GM18951 (cell line): ENCODE measurements around the gene NAA40.
A peak's percentile ranks its signal among the peaks of the same experiment; 100 is the strongest.
"Not testable (repeated sequence)": the region's sequence is repeated elsewhere in the genome, so short reads cannot be mapped to it uniquely, and the experiment has no call there.

Source experiments
- POLR2A ChIP-seq: IDR thresholded peaks from 4 replicates; pipeline ENCODE4 v1.6.1; 2011; ENCODE audit warnings: mild to moderate bottlenecking; ENCODE audit not compliant: insufficient read length, insufficient read depth; ENCODE audit errors: extremely low read depth
- in situ Hi-C: fragments of 300-500 bp; cut with MboI; formaldehyde crosslinking; loops from one replicate; pipeline ENCODE4 v1.12.0; 2022; ENCODE audit warnings: low sequenced_read_pairs, mixed read lengths, inconsistent platforms; ENCODE audit not compliant: unreplicated experiment

The NAA40 gene

DNA sequence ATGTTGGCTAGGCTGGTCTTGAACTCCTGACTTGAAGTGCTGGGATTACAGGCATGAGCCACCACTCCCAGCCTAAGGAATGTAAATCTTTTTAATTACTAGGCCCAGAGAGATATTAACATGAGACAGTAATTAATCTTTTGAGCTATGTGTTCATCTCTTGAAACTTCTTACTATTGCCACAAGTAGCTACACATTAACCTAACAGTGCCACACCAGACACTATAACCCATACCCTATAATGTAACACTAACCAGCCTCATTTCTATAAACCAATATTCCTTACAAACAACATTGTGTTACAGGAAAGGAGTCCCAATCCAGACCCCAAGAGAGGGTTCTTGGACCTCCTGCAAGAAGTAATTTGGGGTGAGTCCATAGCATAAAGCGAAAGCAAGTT, 27.6 kb downstream of the NAA40 start:
- TF ChIP-seq POLR2A: no peak
- in situ Hi-C loops: no loop called here

DNA sequence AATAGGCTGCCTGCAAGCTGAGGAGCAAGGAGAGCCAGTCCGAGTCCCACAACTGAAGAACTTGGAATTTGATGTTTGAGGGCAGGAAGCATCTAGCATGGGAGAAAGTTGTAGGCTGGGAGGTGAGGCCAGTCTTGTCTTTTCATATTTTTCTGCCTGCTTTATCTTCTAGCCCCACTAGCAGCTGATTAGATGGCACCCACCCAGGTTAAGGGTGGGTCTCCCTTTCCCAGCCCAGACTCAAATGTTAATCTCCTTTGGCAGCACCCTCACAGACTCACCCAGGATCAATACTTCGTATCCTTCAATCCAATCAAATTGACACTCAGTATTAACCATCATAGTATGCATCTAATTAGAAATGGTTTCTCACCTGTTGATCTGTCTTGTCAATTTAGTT, 30.7 kb downstream of the NAA40 start:
- no peak for TF ChIP-seq POLR2A
- in situ Hi-C loops: no loop called here

DNA sequence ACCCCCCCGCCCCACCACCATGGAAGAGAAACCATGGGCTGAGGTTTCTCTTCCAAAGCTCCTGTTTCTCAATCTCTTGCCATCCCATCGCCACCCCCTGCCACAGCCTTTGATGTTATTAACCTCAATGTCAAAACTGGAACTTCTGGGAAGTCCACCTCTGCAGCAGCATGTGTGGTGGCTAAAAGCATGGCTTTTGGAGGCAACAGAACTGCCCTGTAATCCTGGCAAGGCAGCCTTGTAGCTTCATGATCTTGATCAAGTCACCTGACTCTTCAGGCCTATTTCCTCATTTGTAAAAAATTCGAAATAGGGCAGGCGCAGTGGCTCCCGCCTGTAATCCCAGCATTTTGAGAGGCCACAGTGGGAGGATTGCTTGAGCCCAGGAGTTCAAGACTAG, 32.1 kb downstream of the NAA40 start:
- no peak for TF ChIP-seq POLR2A
- in situ Hi-C loops: no loop called here

DNA sequence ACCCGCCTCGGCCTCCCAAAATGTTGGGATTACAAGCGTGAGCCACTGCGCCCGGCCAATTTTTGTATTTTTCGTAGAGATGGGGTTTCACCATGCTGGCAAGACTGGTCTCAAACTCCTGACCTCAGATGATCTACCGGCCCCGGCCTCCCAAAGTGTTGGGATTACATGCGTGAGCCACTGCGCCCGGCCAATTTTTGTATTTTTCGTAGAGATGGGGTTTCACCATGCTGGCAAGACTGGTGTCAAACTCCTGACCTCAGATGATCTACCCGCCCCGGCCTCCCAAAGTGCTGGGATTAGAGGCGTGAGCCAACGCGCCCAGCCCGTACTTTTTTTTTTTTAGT, 35.1 kb downstream of the NAA40 start:
- in situ Hi-C loops: not testable (repeated sequence)

DNA sequence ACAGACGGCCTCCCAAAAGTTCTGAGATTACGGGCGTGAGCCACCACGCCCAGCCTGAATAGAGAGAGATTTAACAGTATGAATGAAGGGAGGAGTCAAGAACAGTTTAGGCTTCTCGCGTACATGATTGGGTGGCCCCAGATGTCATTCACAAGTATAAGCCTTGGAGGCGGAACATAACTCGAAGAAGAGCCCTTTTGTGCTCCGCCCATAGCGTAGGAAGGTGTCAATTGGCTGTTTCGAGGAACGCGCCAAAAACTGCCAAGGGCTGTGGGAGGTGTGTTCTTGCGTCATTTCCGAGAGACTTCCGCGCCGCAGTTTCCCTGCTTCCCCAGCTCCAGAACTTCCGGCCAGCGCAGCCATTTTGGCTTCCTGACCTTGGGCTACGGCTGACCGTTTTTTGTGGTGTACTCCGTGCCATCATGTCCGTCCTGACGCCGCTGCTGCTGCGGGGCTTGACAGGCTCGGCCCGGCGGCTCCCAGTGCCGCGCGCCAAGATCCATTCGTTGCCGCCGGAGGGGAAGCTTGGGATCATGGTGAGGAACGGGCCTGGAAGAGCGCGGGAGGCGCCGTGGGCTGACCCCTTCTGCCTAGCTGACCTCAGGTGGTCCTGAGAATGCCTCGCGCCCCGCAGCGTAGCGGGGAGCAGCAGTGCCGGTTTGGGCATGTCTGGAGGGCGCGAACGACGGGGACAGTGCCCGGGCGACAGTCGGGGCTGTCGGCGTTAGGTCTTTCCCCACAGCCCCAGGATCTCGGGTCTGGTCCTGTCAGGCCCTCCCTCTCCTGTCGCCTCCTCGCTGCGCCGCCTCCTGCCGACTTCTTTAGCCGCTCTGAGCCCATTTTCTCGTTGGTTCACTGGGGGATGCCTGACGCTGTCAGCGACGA, 35.7 kb downstream of the NAA40 start, which contains the start of gene COX8A:
Gene COX8A, plus strand, starts transcription at position 362 of the 885 bp plus-strand sequence. Its CDS starts 61 bp downstream, at position 423.
- peak; percentile 86 for TF ChIP-seq POLR2A
- in situ Hi-C loops: no loop called here

DNA sequence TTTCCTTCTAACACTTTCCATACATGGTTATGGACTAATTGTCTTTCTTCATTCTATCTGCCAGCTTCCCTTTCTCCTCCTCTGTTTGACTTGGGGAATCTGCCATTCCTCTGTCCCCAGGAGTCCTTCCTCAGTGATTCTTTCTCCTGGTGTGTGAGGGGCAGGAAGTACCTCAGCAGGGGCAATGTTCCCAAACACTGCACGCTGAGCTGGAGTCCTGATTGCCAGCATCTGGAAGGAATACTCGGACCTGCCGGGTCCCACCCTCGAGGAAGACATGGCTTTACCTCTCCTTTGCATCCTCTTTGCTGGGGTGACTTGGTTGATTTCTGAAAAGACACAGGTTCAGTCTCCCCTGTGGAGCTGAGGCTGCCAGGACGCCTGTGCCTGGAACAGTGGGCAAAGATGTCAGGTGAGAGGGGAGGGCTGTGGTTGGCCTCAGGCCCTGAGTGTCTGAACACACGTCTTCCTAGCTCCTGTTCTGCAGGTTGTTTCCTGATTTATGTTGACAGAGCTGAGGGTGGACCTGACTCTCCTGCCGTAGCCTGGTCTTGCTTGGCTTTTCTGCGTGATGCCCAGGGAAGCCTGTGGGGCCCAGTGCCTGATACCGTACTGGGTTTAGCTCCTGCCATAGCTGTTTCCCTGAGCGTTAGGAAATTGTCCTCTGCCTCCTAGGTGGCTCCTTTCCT, 39.9 kb downstream of the NAA40 start:
- no peak for TF ChIP-seq POLR2A
- in situ Hi-C loops: no loop called here

DNA sequence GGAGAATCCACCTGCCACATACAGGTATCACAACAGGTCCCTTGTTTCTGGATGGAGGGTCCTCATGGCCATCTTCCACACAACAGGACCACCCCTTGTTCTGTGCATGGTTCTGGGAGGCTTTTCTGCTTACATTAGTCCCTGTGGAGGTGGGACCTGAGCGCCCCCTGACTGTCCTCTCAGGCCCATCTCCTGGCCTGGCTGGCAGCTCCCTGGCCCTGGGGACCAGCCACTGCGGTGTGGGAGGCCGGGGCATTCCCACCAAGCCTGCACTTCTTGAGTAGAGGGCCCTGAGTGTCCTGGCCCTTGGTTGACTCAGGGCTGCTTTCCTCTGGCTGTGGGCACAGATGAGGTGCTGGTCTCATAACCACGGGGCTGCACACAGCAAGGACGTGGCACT, 40.6 kb downstream of the NAA40 start:
- no peak for TF ChIP-seq POLR2A
- in situ Hi-C loops: no loop called here

DNA sequence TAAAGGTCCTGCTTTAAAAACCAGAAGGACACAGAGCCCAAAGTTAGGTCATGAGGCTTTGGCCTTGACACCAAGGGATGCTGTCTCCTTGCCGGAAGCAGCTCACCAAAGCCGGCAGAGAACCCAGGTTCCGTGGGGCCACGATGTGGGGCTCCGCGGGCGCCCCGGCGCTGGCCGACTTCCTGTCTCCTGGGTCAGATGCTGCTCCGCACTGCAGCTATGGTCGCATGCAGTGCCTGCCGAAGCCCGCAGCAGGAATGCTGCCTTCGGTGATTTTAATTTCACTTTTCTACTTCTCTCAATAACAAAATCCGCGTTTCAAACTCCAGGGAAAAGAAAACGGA, 47.0 kb downstream of the NAA40 start:
- in situ Hi-C loops: no loop called here

DNA sequence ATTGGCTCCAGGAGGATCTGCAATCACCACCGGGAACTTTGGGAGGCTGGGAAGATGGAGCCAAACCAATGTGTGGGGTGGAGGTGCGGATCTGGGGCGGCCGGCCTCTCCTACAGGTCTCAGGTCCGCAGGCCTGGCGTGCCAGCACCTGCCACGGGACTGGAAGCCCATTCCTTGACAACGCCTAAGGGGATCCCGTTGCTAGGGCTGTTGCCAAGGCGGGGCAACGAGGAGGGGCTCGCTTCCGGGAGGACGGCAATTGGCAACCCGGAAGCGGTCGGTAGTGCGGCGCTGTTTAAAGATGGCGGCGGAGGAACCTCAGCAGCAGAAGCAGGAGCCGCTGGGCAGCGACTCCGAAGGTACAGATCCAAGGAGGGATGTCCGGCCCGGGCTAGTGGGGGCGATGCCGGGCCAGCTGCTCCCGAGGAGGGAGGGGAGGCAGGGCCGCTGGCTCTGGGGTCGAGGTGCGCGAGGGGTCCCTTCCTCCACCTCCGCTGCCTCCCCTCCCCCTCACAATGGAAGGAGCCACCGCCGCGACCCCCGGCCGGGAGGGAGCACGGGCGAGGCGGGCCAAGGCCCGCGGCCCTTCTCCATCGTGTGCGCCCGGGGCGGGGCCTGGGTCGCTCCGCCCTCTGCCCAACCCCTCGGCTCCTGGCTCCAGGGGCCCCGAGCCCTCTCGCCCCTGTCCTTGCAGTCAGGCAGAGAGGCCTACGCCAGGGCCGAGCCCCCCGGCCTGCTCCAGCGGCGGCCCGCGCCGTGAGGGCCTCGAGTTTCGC, 47.5 kb downstream of the NAA40 start, which contains the start of gene OTUB1:
Gene OTUB1, plus strand, starts transcription at position 283 of the 776 bp plus-strand sequence. Its CDS starts 19 bp downstream, at position 302.
- TF ChIP-seq POLR2A: peak; percentile 89
- in situ Hi-C loops: no loop called here

More for the DNA sequence above, 47.0 kb downstream of the NAA40 start:
- TF ChIP-seq POLR2A: no peak

DNA sequence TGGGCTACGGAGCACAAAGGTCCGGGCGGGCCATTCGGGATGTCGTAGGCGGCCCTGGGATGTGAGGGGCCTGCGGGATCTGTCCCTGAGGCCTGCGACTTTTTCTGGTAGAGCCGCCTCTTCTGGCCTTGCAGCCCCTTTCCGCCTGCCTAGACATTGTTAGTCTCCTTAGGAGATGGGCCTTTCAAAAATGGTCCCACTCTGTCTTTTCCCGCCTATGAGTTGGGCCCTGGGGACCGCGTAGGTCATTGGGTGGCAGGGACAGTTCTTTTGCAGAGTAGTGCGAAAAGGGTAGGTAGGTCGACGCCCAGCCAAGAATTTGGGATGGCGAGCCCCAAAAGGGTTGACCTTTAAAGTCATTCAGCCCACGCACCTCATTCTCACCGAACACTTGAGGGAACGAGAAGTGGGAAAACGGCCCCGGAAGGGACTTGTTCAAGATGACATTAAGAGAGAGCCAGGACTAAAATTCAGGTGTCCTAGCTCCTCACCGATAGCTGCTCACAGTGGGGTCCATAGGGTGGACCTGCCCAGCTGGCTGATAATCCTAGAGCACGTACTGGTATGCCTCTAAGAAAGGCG, 48.2 kb downstream of the NAA40 start:
- no peak for TF ChIP-seq POLR2A
- in situ Hi-C loops: no loop called here

DNA sequence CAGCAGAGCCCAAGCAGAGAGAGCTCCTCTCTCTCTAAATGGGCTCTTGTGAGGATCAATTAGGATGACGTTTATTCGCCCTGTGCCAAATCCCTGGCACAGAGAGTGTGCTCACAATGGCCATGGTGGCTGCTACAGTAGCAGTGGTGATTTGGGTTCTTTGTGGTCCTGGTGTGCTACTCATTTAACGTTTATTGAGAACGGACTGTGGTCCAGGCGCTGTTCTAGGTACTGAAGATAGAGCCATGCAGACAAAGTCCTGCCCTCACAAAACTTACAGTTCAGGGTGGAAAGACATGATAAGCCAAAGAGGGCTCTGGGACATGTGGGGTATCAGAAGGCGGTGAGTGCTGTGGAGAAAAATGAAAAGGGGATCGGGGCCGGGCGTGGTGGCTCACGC, 52.8 kb downstream of the NAA40 start:
- in situ Hi-C loops: no loop called here
- no peak for TF ChIP-seq POLR2A

DNA sequence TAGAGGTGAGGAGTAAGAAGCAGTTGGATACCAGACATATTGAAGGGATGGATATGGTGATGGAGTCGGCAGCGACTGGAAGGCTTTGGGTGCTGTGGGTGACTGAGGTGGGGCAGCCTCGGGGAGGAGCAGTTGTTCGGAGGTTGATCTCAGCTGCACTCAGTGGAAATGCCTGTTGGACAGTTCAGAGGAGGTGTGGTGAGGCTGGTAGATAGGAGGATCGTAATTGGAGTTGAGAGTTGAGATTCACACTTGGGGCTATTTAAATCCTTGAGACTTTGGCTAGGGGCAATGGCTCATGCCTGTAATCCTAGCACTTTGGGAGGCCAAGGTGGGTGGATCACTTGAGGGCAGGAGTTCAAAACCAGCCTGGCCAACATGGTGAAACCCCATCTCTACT, 54.3 kb downstream of the NAA40 start:
- no peak for TF ChIP-seq POLR2A
- in situ Hi-C loops: no loop called here

DNA sequence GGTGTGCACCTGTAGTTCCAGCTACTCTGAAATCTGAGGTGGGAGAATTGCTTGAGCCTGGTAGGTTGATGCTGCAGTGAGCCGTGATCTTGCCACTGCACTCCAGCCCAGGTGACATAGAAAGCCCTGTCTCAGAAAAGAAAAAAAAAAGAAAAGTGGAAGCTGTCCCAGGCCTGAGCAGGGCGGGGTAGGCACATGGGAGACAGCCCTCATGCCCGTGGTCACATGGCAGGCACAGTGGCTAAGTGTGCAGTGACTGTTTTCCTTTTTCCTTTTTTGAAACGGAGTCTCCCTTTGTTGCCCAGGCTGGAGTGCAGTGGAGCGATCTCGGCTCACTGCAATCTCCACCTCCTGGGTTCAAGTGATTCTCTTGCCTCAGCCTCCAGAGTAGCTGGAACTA, 55.2 kb downstream of the NAA40 start:
- in situ Hi-C loops: no loop called here
- no peak for TF ChIP-seq POLR2A

DNA sequence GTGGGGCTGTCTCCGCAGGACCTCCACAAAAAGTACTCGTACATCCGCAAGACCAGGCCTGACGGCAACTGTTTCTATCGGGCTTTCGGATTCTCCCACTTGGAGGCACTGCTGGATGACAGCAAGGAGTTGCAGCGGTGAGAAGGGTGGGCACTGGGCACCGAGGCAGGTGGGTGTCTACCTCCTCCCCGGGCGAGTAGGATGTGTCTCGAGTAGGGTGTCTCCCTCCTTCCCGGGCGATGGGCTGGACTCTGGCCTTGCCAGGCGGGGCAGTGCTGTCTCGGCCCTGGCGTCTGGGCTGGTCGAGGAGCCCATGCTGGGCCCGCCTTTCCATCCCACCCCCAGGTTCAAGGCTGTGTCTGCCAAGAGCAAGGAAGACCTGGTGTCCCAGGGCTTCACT, 57.7 kb downstream of the NAA40 start:
- in situ Hi-C loops: no loop called here
- TF ChIP-seq POLR2A: no peak
